ENCODE measurements around the gene OTOF. TPM values are rescaled to one million over a fixed set of nuclear protein-coding genes. Genes with fewer than 3 reads are reported as not detected.

OTOF gene
- polyA plus RNA-seq, 1 donor from 2014 or later: not detected

DNA sequence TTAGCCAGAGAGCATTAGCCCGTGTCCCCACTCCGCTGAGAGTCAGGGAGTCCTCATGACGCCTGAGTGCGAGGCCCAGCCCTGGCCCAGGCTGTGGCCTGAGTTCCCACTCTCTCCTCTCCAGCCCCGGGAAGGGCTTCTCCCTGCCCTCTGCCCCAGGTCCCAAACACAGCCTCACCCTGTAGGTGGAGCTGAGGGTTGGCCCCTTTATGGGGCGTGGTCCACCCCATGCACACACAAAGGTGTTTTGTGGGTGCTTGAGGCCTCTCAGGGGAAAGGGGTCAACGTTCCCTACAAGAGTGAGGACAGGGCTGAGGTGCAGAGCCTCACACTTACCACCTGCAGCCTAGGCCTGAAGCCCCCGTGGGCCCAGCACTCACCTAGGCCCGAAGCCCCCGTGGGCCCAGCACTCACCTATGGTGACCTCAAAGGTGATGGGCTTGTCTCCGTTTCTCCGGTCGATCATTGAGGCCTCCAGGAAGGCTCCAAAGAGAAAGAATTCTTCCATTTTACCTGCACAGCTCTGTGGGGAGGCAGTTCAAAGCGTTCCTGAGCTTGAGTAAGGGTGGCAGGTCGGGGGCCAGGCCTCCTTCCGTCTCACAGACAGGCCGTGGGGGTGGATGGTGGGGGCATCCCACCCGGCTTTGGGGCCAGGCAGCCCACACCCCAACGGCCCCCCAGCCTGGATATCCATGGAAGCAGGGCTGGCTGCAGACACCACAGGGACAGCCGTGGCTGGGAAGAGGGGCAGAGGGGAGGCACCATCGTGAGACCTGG lies 2.1 kb upstream of the OTOF start:
- no peaks in the 10 kb centered on the region for H3K9me3 Mint-ChIP-seq
- no peak overlapping the region for H3K27ac Mint-ChIP-seq
- no peak overlapping the region for H3K4me3 Mint-ChIP-seq
- H3K4me1 Mint-ChIP-seq: peaks cover 0 to 1% (median 0%) of the 10 kb centered on the region in 3 donors
- no peaks in the 10 kb centered on the region for H3K36me3 Mint-ChIP-seq
- H3K27me3 Mint-ChIP-seq: peaks cover 3% of the 10 kb centered on the region

DNA sequence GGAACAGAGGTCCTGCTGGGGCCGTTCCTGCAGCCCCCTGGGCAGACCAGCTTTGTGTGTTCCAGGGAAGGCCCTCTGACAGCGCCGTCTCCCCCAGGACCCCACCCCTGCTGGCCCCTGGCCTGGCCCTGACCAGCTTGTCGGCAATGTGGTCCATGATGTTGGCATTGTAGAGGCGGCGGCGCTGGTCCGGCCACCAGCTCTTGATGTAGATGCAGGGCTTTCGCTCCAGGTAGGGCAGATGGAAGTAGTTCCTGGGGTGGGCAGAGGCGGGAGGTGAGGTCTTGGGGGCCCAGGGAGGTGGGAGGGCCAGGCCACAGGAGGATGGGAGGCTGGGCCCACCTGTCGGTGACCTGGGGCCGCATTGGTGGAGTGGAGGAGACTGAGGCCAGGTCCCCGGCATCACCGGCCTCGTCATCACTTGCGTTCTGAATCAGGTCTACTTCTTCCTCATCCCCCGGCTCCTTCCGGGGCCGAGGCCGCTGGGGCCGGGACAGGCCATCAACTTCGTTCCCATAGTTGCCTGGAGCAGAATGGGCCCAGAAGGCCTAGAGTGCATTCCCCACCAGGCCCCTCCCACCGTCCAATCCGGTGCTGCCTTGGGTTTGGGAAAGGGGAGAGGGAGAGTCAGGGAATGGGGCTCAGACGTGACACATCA lies 1.3 kb upstream of the OTOF start:
- Mint-ChIP-seq H3K36me3 (no peaks in the 10 kb centered on the region), H3K27ac (no peak overlapping the region), H3K4me1 (peaks cover 0 to 3% (median 0%) of the 10 kb centered on the region in 3 donors), H3K4me3 (no peak overlapping the region), H3K9me3 (no peaks in the 10 kb centered on the region), H3K27me3 (peaks cover 3% of the 10 kb centered on the region)

DNA sequence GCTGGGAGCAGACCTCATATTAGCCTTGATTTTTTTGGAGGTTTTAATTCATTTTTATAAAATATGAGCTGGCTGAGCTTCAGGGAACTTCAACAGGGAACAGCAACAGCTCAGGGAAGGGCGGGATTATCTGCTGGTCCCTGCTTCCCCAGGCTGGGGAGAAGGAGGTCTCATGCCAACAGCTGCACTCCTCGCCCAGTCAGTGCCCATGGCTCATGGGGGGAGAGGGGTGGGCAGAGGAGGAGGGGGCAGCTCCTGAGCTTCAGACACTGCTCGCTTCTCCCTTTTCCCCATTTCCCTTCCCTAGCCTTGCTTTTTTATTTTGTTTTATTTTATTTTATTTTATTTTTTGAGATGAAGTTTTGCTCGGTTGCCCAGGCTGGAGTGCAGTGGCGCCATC lies 442 bp upstream of the OTOF start:
- Mint-ChIP-seq H3K36me3 (no peaks in the 10 kb centered on the region), H3K9me3 (no peaks in the 10 kb centered on the region), H3K4me3 (no peak overlapping the region), H3K27me3 (peaks cover 3% of the 10 kb centered on the region), H3K4me1 (peaks cover 0 to 3% (median 0%) of the 10 kb centered on the region in 3 donors), H3K27ac (no peak overlapping the region)

DNA sequence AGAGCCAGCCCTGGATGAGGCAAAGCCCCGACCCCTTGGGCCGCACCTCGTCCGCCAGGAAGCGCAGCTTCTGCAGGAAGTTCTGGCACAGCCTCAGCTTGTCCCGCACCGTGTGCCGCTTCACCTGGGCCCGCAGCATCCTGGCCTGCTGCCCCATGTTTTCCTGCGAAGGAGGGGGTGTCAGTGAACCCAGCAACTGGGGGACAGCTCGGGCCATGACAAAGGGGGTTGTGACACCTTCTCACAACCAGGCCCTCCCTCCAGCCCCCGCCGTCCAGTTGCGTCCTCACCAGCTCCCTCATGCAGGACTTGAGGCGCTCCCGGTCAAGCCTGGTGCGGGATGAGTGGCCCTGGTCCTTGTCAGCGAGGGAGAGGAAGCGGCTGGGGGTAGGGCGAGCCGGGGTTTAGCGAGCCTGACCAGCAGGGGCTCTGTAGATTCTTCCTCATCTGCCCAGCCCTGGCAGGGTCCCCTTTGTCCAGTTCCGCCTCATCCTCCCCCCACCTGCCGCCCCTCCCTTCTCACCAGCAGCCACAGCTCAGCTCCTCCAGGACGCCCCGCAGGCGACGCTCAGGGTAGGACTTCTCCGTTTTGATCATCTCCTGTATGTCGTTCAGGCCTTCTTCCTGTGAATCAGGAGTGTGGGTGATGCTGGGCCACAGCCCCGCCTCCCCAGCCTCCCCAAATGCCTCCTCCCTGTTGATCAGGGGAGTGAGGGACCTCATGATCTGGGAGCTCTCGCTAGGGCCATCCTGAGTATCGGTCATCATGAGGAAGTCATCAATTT lies 606 bp downstream of the OTOF start:
- peak overlapping the region in 1 of 4 donors; percentile 54 for H3K4me3 Mint-ChIP-seq
- no peak overlapping the region for H3K27ac Mint-ChIP-seq
- peaks cover 1% of the 10 kb centered on the region for H3K27me3 Mint-ChIP-seq
- no peaks in the 10 kb centered on the region for H3K36me3 Mint-ChIP-seq
- no peaks in the 10 kb centered on the region for H3K9me3 Mint-ChIP-seq
- H3K4me1 Mint-ChIP-seq: peaks cover 0 to 3% (median 0%) of the 10 kb centered on the region in 3 donors

DNA sequence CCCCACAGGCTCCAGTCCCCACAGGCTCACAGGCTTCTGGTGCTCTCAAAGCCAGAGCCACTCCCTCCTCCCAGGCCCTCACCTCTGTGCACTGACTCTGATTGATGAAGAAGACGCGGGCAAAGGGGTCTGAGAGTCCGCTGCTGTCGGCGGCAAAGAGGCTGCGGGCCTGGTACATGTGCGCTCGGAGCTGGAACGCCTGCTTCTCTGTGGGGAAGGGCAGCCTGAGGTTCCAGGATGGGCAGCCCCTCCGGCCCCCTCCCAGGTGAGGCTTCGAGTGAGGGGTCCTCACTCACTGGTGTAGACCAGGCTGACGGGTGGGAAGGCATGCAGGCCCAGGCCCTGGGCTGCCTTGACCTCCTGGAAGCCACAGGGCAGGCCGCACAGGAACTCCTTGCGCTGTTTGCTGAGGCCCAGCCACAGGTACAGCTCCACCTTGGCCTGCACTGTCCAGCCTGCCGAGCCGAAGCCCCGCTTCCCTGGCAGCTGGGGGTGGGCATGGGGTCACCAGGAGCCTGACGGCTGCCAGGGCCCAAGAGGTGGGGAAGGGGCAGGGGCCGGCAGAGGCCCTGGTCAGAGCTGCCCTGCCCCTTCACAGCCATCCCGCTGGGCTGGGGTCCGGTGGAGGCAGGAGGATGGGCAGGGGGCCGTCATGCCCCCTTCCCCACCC lies 2.0 kb downstream of the OTOF start:
- no peaks in the 10 kb centered on the region for H3K36me3 Mint-ChIP-seq
- no peak overlapping the region for H3K4me3 Mint-ChIP-seq
- H3K27ac Mint-ChIP-seq: no peak overlapping the region
- peaks cover 0 to 2% (median 0%) of the 10 kb centered on the region in 3 donors for H3K9me3 Mint-ChIP-seq
- no peaks in the 10 kb centered on the region for H3K27me3 Mint-ChIP-seq
- peaks cover 0 to 3% (median 0%) of the 10 kb centered on the region in 3 donors for H3K4me1 Mint-ChIP-seq

DNA sequence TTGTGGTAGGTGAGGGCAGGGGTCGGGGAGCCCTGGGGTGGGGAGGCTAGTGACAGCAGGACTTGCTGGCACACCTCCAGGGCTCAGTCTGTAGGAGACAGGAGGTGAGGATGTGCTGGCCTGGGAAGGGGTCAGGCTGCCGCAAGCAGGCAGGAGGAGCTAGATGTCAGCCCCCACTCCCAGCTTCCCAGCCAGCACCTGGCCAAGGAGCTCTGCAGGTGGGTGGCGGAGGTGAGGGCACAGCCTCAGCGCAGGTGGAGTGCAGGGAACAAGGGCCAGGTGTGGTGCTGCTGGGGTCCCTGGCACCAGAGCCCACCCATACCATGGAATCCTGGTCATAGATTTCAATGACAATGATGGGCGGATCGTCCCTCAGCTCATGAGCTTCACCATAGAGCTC lies 2.9 kb downstream of the OTOF start:
- peaks cover 0 to 2% (median 2%) of the 10 kb centered on the region in 3 donors for H3K9me3 Mint-ChIP-seq
- H3K4me1 Mint-ChIP-seq: peaks cover 0 to 3% (median 0%) of the 10 kb centered on the region in 3 donors
- no peak overlapping the region for H3K27ac Mint-ChIP-seq
- peaks cover 4% of the 10 kb centered on the region for H3K27me3 Mint-ChIP-seq
- no peaks in the 10 kb centered on the region for H3K36me3 Mint-ChIP-seq
- no peak overlapping the region for H3K4me3 Mint-ChIP-seq

DNA sequence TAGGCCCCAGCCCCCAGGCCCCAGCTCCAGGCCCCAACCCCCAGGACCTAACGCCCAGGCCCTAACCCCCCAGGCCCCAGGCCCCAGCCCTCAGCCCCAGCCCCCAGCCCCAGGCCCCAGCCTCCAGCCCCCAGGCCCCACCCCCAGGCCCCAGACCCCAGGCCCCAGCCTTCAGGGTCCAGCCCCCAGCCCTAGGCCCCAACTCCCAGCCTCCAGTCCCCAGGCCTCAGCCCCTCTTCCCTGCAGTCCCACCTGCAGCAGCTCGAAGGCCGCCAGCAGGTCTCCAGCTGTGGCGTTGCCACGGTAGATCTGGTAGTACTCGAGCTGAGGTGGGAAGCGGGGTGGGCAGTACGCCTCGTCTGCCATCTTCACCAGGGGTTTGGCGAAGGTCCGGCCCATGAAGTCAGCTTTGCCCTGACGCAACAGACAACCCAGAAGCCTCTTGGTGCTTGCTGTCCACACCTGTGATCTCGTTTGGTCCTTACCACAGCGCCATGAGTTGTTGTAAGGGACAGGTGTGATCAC lies 3.6 kb downstream of the OTOF start:
- H3K9me3 Mint-ChIP-seq: peaks cover 2 to 8% (median 2%) of the 10 kb centered on the region in 3 donors
- no peaks in the 10 kb centered on the region for H3K36me3 Mint-ChIP-seq
- no peak overlapping the region for H3K27ac Mint-ChIP-seq
- no peak overlapping the region for H3K4me3 Mint-ChIP-seq
- peaks cover 0 to 3% (median 0%) of the 10 kb centered on the region in 3 donors for H3K4me1 Mint-ChIP-seq
- peaks cover 4% of the 10 kb centered on the region for H3K27me3 Mint-ChIP-seq

DNA sequence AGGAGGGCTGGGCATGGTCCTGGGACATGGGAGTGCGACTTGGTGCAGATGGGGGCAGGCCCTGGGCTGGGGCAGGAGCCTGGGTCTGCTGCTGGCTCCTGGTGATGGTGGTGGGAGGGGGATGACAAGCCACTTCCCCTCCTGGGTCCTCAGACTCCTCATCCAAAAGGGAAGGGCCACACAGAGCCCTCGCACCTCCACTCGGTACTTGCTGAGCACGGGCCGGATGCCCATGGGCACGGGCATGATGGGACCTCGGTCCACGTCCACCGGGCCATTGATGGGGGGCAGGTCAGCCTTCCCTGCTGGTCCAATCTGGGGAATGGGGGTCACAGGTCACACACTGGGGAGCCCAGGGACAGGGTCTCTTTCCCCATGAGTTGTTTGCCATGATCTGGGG lies 4.1 kb downstream of the OTOF start:
- no peak overlapping the region for H3K27ac Mint-ChIP-seq
- peaks cover 4% of the 10 kb centered on the region for H3K27me3 Mint-ChIP-seq
- peaks cover 2% of the 10 kb centered on the region for H3K36me3 Mint-ChIP-seq
- peaks cover 0 to 3% (median 0%) of the 10 kb centered on the region in 3 donors for H3K4me1 Mint-ChIP-seq
- peaks cover 2 to 11% (median 4%) of the 10 kb centered on the region in 3 donors for H3K9me3 Mint-ChIP-seq
- no peak overlapping the region for H3K4me3 Mint-ChIP-seq

DNA sequence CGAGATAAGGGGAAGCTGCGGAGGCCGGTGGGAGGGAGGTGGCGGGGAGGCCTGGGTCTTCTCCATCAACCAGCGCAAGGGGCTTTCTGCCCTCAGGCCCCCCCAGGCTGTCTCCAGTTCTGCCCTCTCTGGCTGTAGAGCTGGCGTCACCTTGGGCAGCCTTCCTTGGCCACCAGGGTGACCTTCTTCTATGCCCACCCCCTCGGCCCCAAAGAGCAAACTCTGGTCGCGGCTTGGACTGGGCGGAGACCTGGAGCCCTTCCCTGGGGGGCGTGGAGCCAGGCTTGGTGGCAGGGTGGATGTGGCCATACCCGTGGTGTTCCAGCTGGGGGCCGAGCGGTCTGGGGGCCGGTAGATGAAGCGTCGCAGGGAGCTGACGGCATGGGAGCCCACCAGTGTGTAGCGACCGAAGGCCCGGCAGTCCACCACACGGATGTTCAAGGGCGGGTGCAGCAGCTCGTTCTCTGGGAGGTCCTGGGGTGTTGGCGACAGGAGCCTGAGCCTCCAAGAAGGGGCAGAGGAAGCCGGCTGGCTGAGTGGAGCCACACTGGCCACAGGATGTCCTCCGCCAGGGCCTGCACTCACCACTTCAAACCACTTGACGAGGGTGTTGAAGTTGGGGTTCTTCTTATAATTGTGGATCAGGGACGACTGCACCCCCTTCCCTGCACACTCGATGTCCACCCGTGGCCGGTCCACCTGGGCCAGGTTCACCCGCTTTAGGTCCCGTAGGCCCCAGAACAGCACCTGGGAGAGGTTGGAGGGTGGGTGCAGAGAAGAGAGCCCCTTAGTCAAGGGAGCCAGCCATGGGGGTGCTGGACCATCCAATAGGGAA lies 4.9 kb downstream of the OTOF start:
- Mint-ChIP-seq H3K36me3 (peaks cover 2% of the 10 kb centered on the region), H3K27me3 (peaks cover 4% of the 10 kb centered on the region), H3K27ac (peak overlapping the region in 1 of 3 donors; percentile 57), H3K4me1 (peaks cover 0 to 3% (median 0%) of the 10 kb centered on the region in 3 donors), H3K9me3 (peaks cover 2 to 11% (median 4%) of the 10 kb centered on the region in 3 donors), H3K4me3 (no peak overlapping the region)

DNA sequence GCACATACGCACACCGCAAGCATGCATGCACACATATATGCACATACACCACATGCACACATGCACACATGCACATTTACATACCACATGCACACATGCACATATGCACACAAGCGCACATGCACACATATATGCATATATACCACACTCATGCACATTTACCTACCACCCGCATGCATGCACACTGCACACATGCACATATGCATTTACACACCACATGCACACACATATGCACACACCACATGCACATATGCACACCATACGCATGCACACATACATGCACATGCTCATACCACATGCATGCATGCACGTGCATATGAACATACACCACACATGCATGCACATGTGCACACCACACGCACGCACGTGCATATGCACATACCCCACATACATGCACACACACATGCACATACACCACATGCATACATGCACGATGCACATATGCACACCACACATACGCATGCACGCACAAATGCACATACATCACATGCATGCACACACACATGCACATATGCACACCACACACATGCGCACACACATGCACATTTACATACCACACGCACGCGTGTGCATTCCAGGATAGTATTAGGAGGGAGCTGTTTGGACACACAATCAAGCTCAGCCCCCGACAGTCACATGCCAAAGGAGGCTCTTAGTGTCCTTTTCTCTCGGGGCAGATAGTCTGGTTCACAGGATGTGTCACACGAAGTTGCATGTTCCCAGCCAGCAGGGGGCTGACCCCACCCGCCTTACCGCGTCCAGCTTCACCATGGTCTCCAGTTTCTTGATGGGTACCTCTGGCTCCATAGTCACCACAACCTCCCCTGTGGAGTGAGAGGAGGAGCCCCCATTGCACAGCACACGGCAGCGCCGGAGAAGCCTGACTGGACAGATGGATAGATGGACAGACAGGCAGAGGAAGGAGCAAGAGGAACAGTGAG lies 5.9 kb downstream of the OTOF start:
- no peak overlapping the region for H3K4me3 Mint-ChIP-seq
- H3K27ac Mint-ChIP-seq: peak overlapping the region in 1 of 3 donors; percentile 57
- H3K9me3 Mint-ChIP-seq: peaks cover 2 to 11% (median 4%) of the 10 kb centered on the region in 3 donors
- peaks cover 2% of the 10 kb centered on the region for H3K36me3 Mint-ChIP-seq
- H3K27me3 Mint-ChIP-seq: peaks cover 4% of the 10 kb centered on the region
- H3K4me1 Mint-ChIP-seq: peaks cover 0 to 3% (median 0%) of the 10 kb centered on the region in 3 donors

DNA sequence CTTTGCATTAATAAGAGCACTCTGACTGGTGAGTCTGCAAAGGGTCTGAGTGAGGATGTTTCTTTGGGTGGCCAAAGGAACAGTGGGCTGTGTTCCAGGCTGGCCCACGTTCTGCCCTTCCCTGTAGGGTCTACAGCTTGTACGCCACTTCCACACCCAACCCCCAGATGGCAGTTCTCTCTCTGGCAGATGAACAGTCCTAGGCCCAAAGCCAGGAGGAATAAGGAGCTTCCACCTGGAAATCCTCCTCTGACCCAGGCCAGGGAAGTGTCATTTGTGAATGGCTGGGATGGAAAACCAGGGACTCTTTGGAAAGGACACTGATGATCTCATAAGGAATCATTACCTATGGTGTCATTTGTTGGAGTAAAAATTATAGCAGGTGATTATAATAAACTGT lies 6.6 kb downstream of the OTOF start:
- Mint-ChIP-seq H3K27me3 (peaks cover 4% of the 10 kb centered on the region), H3K4me3 (no peak overlapping the region)

DNA sequence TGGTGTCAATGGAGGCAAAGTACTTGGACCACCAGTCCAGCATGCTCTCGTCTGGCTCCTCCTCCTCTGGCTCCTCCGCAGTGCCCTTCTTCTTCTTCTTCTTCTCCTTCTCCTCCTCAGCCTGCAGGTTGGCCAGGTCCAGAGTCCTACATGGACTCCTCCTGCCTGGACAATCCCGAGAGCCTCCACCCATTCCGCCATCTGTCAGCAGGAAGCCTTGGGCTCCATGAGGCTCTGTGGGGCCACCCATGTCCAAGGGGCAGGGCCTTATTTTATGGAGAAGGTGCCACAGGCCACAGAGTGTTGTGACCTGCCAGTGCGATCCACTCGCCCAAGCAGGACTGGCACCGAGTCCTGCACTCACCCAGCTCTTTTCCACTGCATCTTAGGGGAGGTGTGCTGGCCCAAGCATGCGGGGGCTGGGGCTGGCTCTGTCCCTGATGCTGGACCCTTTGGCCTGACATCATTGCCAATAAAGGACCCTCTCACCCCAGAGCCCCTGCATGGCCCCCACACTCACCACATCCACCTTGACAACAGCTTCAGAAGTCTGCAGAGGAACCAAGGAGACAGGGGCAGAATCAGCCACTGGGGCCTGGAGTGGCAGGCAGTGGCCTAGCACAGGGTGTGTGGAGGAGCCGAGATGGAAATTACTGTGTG lies 7.2 kb downstream of the OTOF start:
- no peak overlapping the region for H3K27ac Mint-ChIP-seq

More for the DNA sequence above, 6.6 kb downstream of the OTOF start:
- no peak overlapping the region for H3K27ac Mint-ChIP-seq
- H3K9me3 Mint-ChIP-seq: peaks cover 2 to 11% (median 4%) of the 10 kb centered on the region in 3 donors
- H3K36me3 Mint-ChIP-seq: peaks cover 2% of the 10 kb centered on the region
- peaks cover 0 to 3% (median 0%) of the 10 kb centered on the region in 3 donors for H3K4me1 Mint-ChIP-seq

More for the DNA sequence above, 7.2 kb downstream of the OTOF start:
- Mint-ChIP-seq H3K9me3 (peaks cover 2 to 11% (median 4%) of the 10 kb centered on the region in 3 donors), H3K4me3 (no peak overlapping the region), H3K27me3 (peaks cover 4% of the 10 kb centered on the region), H3K36me3 (peaks cover 2% of the 10 kb centered on the region), H3K4me1 (peaks cover 0 to 3% (median 0%) of the 10 kb centered on the region in 3 donors)

All from IgD-negative memory B cell (primary cell).